ENCODE data around the gene APOA4. TPM values are rescaled to one million over a fixed set of nuclear protein-coding genes. Genes with fewer than 3 reads are reported as not detected.

The APOA4 gene
- total and polyA plus RNA-seq, 2 of the 13 experiments (the other 11 are each of a cell fraction or from before 2014, with no cell fraction given), result 3.8 to 7.2 TPM

DNA sequence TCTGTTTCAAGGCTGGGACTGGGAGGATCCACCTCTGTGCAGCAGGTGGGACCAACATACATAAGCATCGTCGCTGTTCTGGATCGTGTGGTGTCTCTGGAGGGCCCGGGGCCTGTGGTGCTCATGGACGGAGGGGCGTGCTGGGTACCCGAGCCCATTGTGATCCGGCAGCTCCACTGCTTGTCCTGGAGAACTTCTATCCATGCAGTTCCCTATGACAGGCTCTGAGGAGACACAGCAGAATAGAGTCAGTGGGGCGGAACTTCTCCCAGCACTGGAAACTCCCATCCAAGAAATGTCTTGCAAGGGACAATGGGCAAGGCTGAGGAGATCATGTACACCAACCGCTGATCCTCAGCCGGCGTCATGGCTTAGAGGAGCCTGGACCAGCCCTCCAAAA lies 26.0 kb upstream of the APOA4 start:
- 97% methylated on average over 12 of the region's 12 CpGs for WGBS (ENCODE audit: low lambda C conversion rate)
- DNase-seq (ENCODE audit: low spot score), result no peak
- H3K79me2 ChIP-seq (ENCODE audit: insufficient read depth, low read length), result no peaks in the 10 kb centered on the region
- H3K9me3 ChIP-seq (ENCODE audit: low read length), result no peaks in the 10 kb centered on the region
- H3K4me2 ChIP-seq (ENCODE audit: low read depth, low read length), result no peak overlapping the region
- ATAC-seq, result no peak
- no peak overlapping the region for H3K4me3 ChIP-seq (replicated peaks in 1 of 3; ENCODE audit: insufficient read depth in 1 of 3, low read depth in 2 of 3, low read length in 3 of 3)
- POLR2A ChIA-PET, result interaction anchor here (1.1 to 1.5 kb wide), 2 partner anchors 20 to 249 kb away, joined by 3 read pairs; partner anchors contain the start of gene SIK3
- H4K20me1 ChIP-seq (ENCODE audit: insufficient read depth, low read length), result no peaks in the 10 kb centered on the region
- H3K36me3 ChIP-seq (replicated peaks in 1 of 2; ENCODE audit: control insufficient read depth in 1 of 2, insufficient read depth in 2 of 2, low read length in 2 of 2), result peaks cover 23 to 47% of the 10 kb centered on the region in 2 experiments; a peak in 4 of 5 replicates
- no peak overlapping the region for H3K9ac ChIP-seq (ENCODE audit: insufficient read depth, low read depth, low read length)
- no peak overlapping the region for H2AFZ ChIP-seq (ENCODE audit: low read length)
- no peak for FAIRE-seq
- H3K27ac ChIP-seq (ENCODE audit: extremely low read length, insufficient read depth, low read length), result no peak overlapping the region
- no TSS peak for BruUV-seq (replicated peaks)
- no peak for TF ChIP-seq ZBTB38 (CRISPR knock-in tag; IDR thresholded peaks at IDR 0.05)
- TF ChIP-seq ZMAT3 (CRISPR knock-in tag; conservative IDR thresholded peaks at IDR 0.05), result no peak
- TF ChIP-seq GTF2F1 (IDR thresholded peaks at IDR 0.05; ENCODE audit: low read length), result no peak
- no peak for TF ChIP-seq ZBTB8A (CRISPR knock-in tag; IDR thresholded peaks at IDR 0.05; ENCODE audit: borderline replicate concordance, low read depth)
- TF ChIP-seq, protein P1, sequence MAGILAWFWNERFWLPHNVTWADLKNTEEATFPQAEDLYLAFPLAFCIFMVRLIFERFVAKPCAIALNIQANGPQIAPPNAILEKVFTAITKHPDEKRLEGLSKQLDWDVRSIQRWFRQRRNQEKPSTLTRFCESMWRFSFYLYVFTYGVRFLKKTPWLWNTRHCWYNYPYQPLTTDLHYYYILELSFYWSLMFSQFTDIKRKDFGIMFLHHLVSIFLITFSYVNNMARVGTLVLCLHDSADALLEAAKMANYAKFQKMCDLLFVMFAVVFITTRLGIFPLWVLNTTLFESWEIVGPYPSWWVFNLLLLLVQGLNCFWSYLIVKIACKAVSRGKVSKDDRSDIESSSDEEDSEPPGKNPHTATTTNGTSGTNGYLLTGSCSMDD (CRISPR knock-in tag; IDR thresholded peaks at IDR 0.05), result no peak
- no peak for TF ChIP-seq KLF16 (CRISPR knock-in tag; IDR thresholded peaks at IDR 0.05)
- no peak for TF ChIP-seq ZNF207 (IDR thresholded peaks at IDR 0.05; ENCODE audit: borderline replicate concordance)
- TF ChIP-seq ZNF792 (CRISPR knock-in tag; IDR thresholded peaks at IDR 0.05), result no peak
- TF ChIP-seq GLI4 (CRISPR knock-in tag; IDR thresholded peaks at IDR 0.05; ENCODE audit: borderline replicate concordance), result no peak
- intact Hi-C loops (cut with micrococcal nuclease; ENCODE audit: unreplicated experiment) (no loop called here), in situ Hi-C loops (cut with HindIII; ENCODE audit: extremely low pct_ligation_motif_present, low pct_unique_long_range_greater_than_20kb) (no loop called here)
- peaks cover under 1% of the 10 kb centered on the region; the same call in 1 of the 2 replicates for H3K4me1 ChIP-seq (ENCODE audit: insufficient read depth, low read length)
- CTCF ChIA-PET (ENCODE audit: low intra/inter-chr PET ratio, low total read pairs), result no interaction called here
- H3K27me3 ChIP-seq (ENCODE audit: control insufficient read depth in 1 of 2, insufficient read depth in 2 of 2, low read length in 2 of 2), result no peaks in the 10 kb centered on the region

DNA sequence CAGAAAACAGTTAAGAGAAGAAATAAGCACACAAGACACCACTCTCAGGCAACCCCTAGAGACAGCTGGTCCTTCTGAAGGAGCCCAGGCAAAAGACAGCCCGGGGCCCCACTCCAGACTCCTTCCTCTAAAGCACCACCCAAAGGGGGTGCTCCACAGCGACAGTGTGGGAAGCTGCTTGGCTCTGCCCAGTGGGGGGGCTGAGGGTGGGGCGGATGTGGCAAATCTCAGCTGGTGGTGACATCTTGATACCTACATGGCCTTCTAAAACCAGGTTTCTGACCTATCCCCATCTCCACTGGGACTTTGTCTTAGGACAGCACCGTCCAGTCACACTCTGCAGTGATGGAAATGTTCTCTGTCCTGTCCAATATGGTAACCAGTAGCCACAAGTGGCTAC lies 24.5 kb upstream of the APOA4 start:
- H2AFZ ChIP-seq (ENCODE audit: low read length), result no peak overlapping the region
- H3K27ac ChIP-seq (ENCODE audit: extremely low read length, insufficient read depth, low read length), result no peak overlapping the region
- H3K36me3 ChIP-seq (replicated peaks in 1 of 2; ENCODE audit: control insufficient read depth in 1 of 2, insufficient read depth in 2 of 2, low read length in 2 of 2), result peaks cover 23 to 48% of the 10 kb centered on the region in 2 experiments
- no TSS peak for BruUV-seq (replicated peaks)
- DNase-seq (ENCODE audit: low spot score), result no peak
- POLR2A ChIA-PET, result no interaction called here
- H3K4me2 ChIP-seq (ENCODE audit: low read depth, low read length), result no peak overlapping the region
- no peaks in the 10 kb centered on the region for H4K20me1 ChIP-seq (ENCODE audit: insufficient read depth, low read length)
- H3K27me3 ChIP-seq (ENCODE audit: control insufficient read depth in 1 of 2, insufficient read depth in 2 of 2, low read length in 2 of 2), result no peaks in the 10 kb centered on the region
- TF ChIP-seq HDAC6 (IDR thresholded peaks at IDR 0.05; ENCODE audit: low read depth, low read length), result no peak
- no peak for TF ChIP-seq SMARCE1 (IDR thresholded peaks at IDR 0.05; ENCODE audit: borderline replicate concordance)
- TF ChIP-seq KLF6 (CRISPR knock-in tag; IDR thresholded peaks at IDR 0.05), result no peak
- no peak for TF ChIP-seq PCBP1 (IDR thresholded peaks at IDR 0.05; ENCODE audit: borderline replicate concordance, low read depth, low read length)
- H3K9me3 ChIP-seq (ENCODE audit: low read length), result no peaks in the 10 kb centered on the region
- CTCF ChIA-PET (ENCODE audit: low intra/inter-chr PET ratio, low total read pairs), result no interaction called here
- in situ Hi-C loops (cut with HindIII; ENCODE audit: extremely low pct_ligation_motif_present, low pct_unique_long_range_greater_than_20kb) (no loop called here), intact Hi-C loops (cut with micrococcal nuclease; ENCODE audit: unreplicated experiment) (no loop called here)
- 95% methylated on average over 4 of the region's 4 CpGs for WGBS (ENCODE audit: low lambda C conversion rate)
- H3K4me1 ChIP-seq (ENCODE audit: insufficient read depth, low read length), result peaks cover 15% of the 10 kb centered on the region
- ATAC-seq, result no peak
- no peaks in the 10 kb centered on the region for H3K79me2 ChIP-seq (ENCODE audit: insufficient read depth, low read length)
- no peak for FAIRE-seq
- no peak overlapping the region for H3K9ac ChIP-seq (ENCODE audit: insufficient read depth, low read depth, low read length)
- H3K4me3 ChIP-seq (replicated peaks in 1 of 3; ENCODE audit: insufficient read depth in 1 of 3, low read depth in 2 of 3, low read length in 3 of 3), result no peak overlapping the region

Data from HepG2 (cell line).